IMR-90 (cell line): ENCODE results near the gene SARDH.

ENCODE experiments used
- BHLHE40 ChIP-seq: fragments of 150-350 bp; IDR thresholded peaks from 2 replicates; pipeline ENCODE4 v1.6.1; 2016; ENCODE audit warnings: mild to moderate bottlenecking, low read depth, low read length
- CTCF ChIP-seq: conservative IDR thresholded peaks from 2 replicates; pipeline ENCODE4 v1.5.1; 2012; ENCODE audit warnings: mild to moderate bottlenecking, low read depth, low read length, improper control_type of control experiment
- ELK1 ChIP-seq: fragments of 150-350 bp; IDR thresholded peaks from 2 replicates; pipeline ENCODE4 v1.6.1; 2016; ENCODE audit warnings: low read depth, mild to moderate bottlenecking, low read length, moderate library complexity, borderline replicate concordance
- FOS ChIP-seq: fragments of 150-350 bp; IDR thresholded peaks from 2 replicates; pipeline ENCODE4 v1.6.1; 2016; ENCODE audit warnings: low read depth, low read length
- MAFK ChIP-seq: IDR thresholded peaks from 2 replicates; pipeline ENCODE4 v1.6.1; 2012; ENCODE audit warnings: low read depth, low read length, improper control_type of control experiment
- MXI1 ChIP-seq: IDR thresholded peaks from 2 replicates; pipeline ENCODE4 v1.6.1; 2012; ENCODE audit warnings: low read depth, mild to moderate bottlenecking, low read length, moderate library complexity, borderline replicate concordance
- POLR2A ChIP-seq: IDR thresholded peaks from 2 replicates; pipeline ENCODE4 v1.6.1; 2012; ENCODE audit warnings: mild to moderate bottlenecking, low read depth, low read length
- RAD21 ChIP-seq: IDR thresholded peaks from 2 replicates; pipeline ENCODE4 v1.6.1; 2012; ENCODE audit warnings: low read length, improper control_type of control experiment
- RCOR1 ChIP-seq: IDR thresholded peaks from 2 replicates; pipeline ENCODE4 v1.6.1; 2012; ENCODE audit warnings: mild to moderate bottlenecking, low read length, improper control_type of control experiment; ENCODE audit not compliant: insufficient replicate concordance
- RFX5 ChIP-seq: IDR thresholded peaks from 2 replicates; pipeline ENCODE4 v1.8.0; 2012; ENCODE audit warnings: low read depth, mild to moderate bottlenecking, low read length, moderate library complexity
- SMC3 ChIP-seq: fragments of 150-350 bp; IDR thresholded peaks from 2 replicates; pipeline ENCODE4 v1.6.1; 2016; ENCODE audit warnings: low read depth, mild to moderate bottlenecking, antibody characterized with exemption, low read length, moderate library complexity
- USF2 ChIP-seq: fragments of 150-350 bp; IDR thresholded peaks from 2 replicates; pipeline ENCODE4 v1.6.1; 2017; ENCODE audit warnings: mild to moderate bottlenecking, antibody characterized with exemption, low read length, low read depth

- TF ChIP-seq CTCF (no peak), ELK1 (no peak), POLR2A (no peak), FOS (no peak), RCOR1 (no peak), USF2 (no peak), BHLHE40 (no peak), MAFK (no peak), RAD21 (0 out of 2 replicates have a peak, but pooled peaks have one; percentile 4), RFX5 (no peak), SMC3 (no peak), MXI1 (no peak)
These were observed 30.8 kb upstream of the SARDH start for GRCh38 chr9:133768859-133769510.
